Calu3 (cell line): ENCODE data around the gene FAM9A. TPM values are rescaled to one million over a fixed set of nuclear protein-coding genes. Genes with fewer than 3 reads are reported as not detected.
A peak's percentile ranks its signal among the peaks of the same experiment; 100 is the strongest.

Experiments used
- BruUV-seq: library from RNA; stranded (reverse); fragments of 400-500 nt; replicated peaks from 2 replicates; lab custom pipeline; 2021; lab: Mats Ljungman, UMichigan
- CTCF ChIA-PET: fragments of 300-600 bp; sonication (Branson Sonifier 250); formaldehyde crosslinking; loops from one replicate; lab custom pipeline; 2022; ENCODE audit warnings: antibody characterized with exemption; lab: Charles Lee
- DNase-seq: peaks from one replicate; pipeline ENCODE4 v3.0.0; 2022
- H3K27ac Mint-ChIP-seq: one replicate; pipeline ENCODE4 v1.8.0; 2022; ENCODE audit warnings: mixed read lengths; ENCODE audit not compliant: unreplicated experiment
- H3K27me3 Mint-ChIP-seq: one replicate; pipeline ENCODE4 v1.8.0; 2022; ENCODE audit warnings: mixed read lengths; ENCODE audit not compliant: unreplicated experiment
- H3K36me3 Mint-ChIP-seq: one replicate; pipeline ENCODE4 v1.8.0; 2022; ENCODE audit warnings: mild to moderate bottlenecking, moderate library complexity, mixed read lengths; ENCODE audit not compliant: insufficient read depth, unreplicated experiment
- H3K4me1 Mint-ChIP-seq: one replicate; pipeline ENCODE4 v1.8.0; 2022; ENCODE audit warnings: mild to moderate bottlenecking, low read depth, mixed read lengths; ENCODE audit not compliant: unreplicated experiment
- H3K4me3 Mint-ChIP-seq: one replicate; pipeline ENCODE4 v1.8.0; 2022; ENCODE audit warnings: mild to moderate bottlenecking, low read depth, moderate library complexity, mixed read lengths; ENCODE audit not compliant: unreplicated experiment
- H3K9me3 Mint-ChIP-seq: one replicate; pipeline ENCODE4 v1.8.0; 2022; ENCODE audit warnings: low read depth, mixed read lengths; ENCODE audit not compliant: unreplicated experiment
- intact Hi-C: fragments of 100-400 bp; cut with micrococcal nuclease; formaldehyde crosslinking; loops from one replicate; pipeline ENCODE4 v1.10.0; 2022; ENCODE audit not compliant: unreplicated experiment
- total RNA-seq: library from RNA; stranded (reverse); gene quantifications from 2 replicates; pipeline ENCODE4 v1.2.3, GENCODE V29; 2022
- TF ChIP-seq, protein P1 (sequence below): fragments of 200-600 bp; IDR thresholded peaks from one replicate; pipeline ENCODE4 v1.8.0; 2022; ENCODE audit warnings: antibody characterized with exemption; ENCODE audit not compliant: unreplicated experiment

Gene FAM9A
- total RNA-seq, 1 experiment from 2014 or later = not detected

GRCh38 chrX:8820910-8821527, 19.8 kb upstream of the FAM9A start:
- no TSS peak for BruUV-seq
- intact Hi-C loops = no loop called here
- Mint-ChIP-seq H3K9me3 (no peaks in the 10 kb centered on the region), H3K36me3 (no peaks in the 10 kb centered on the region), H3K27me3 (no peaks in the 10 kb centered on the region), H3K4me3 (no peak overlapping the region), H3K27ac (no peak overlapping the region), H3K4me1 (peaks cover 28% of the 10 kb centered on the region)
- CTCF ChIA-PET = interaction anchor here (0.5 to 1.0 kb wide), 5 partner anchors 24 to 854 kb away, joined by 3 to 4 read pairs (median 3); no protein-coding TSS in a partner anchor
- TF ChIP-seq, protein P1, sequence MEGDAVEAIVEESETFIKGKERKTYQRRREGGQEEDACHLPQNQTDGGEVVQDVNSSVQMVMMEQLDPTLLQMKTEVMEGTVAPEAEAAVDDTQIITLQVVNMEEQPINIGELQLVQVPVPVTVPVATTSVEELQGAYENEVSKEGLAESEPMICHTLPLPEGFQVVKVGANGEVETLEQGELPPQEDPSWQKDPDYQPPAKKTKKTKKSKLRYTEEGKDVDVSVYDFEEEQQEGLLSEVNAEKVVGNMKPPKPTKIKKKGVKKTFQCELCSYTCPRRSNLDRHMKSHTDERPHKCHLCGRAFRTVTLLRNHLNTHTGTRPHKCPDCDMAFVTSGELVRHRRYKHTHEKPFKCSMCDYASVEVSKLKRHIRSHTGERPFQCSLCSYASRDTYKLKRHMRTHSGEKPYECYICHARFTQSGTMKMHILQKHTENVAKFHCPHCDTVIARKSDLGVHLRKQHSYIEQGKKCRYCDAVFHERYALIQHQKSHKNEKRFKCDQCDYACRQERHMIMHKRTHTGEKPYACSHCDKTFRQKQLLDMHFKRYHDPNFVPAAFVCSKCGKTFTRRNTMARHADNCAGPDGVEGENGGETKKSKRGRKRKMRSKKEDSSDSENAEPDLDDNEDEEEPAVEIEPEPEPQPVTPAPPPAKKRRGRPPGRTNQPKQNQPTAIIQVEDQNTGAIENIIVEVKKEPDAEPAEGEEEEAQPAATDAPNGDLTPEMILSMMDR = no peak
- DNase-seq = no peak

DNA sequence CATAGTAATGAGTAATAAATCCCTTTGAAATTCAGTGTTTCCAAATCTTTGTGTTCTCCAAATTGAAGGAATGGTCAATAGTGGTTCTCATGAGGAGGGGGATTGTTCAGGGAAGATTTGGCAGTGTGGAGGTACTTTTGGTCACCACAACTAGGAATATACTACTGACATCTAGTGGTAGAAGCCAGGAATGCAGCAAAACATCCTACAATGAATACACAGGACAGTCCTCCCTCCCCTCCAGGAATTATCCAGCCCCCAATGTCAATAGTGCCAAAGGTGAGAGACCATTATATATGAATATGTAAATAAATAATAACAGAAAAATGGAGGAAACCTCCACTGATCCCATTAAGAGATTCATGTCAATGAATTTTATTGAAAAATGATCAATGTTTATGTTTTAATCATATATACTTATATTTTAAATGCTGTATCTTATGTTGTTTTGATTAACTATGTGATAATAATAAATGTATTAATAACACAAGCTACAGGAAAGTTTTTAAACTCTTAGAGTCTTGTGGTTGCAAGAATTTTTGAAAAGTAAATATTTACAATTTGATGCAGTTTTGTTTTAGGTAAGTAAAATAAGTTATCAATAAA, 14.4 kb upstream of the FAM9A start:
- DNase-seq = peak; percentile 45
- intact Hi-C loops = loop anchor here (1.0 to 10.0 kb wide), 7 partner anchors 66 to 1169 kb away; no protein-coding TSS in a partner anchor
- H3K27ac Mint-ChIP-seq = no peak overlapping the region
- no peak overlapping the region for H3K4me3 Mint-ChIP-seq
- H3K9me3 Mint-ChIP-seq = no peaks in the 10 kb centered on the region
- CTCF ChIA-PET = no interaction called here
- TF ChIP-seq, protein P1 = peak; percentile 43
- no peaks in the 10 kb centered on the region for H3K36me3 Mint-ChIP-seq
- peaks cover 5% of the 10 kb centered on the region for H3K27me3 Mint-ChIP-seq
- H3K4me1 Mint-ChIP-seq = no peaks in the 10 kb centered on the region
- no TSS peak for BruUV-seq

- CTCF ChIA-PET = no interaction called here
- Mint-ChIP-seq H3K27me3 (peaks cover 18% of the 10 kb centered on the region), H3K36me3 (no peaks in the 10 kb centered on the region), H3K27ac (no peak overlapping the region), H3K9me3 (no peaks in the 10 kb centered on the region), H3K4me3 (no peak overlapping the region), H3K4me1 (no peaks in the 10 kb centered on the region)
- TF ChIP-seq, protein P1 = no peak
- intact Hi-C loops = loop anchor here (10.0 kb wide), 1 partner anchor 1172 kb away; no protein-coding TSS in a partner anchor
- no peak for DNase-seq
- BruUV-seq = no TSS peak
Measured at GRCh38 chrX:8813036-8813435, 11.9 kb upstream of the FAM9A start.

DNA sequence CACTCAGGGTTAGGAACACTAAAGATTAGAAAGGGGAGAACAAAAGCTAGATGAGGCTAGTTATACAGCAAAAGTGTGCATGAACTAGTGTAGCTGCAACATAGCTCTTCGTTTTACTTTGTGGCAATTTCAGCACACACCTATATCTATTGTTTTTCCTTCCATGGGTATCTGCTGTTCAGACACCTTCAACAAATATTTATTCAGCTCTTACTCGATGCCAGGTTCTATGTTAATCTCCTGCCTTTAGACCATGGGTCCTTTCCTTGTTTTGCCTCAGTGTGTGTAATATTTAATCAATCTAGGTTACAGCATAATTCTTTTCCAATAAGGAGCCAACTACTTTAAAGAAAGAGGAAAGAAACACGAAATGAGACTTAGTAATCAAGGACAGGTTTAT, 10.4 kb upstream of the FAM9A start:
- Mint-ChIP-seq H3K27me3 (peaks cover 32% of the 10 kb centered on the region), H3K9me3 (no peaks in the 10 kb centered on the region), H3K4me1 (no peaks in the 10 kb centered on the region), H3K36me3 (no peaks in the 10 kb centered on the region), H3K27ac (no peak overlapping the region), H3K4me3 (no peak overlapping the region)
- no peak for DNase-seq
- no TSS peak for BruUV-seq
- TF ChIP-seq, protein P1 = no peak
- CTCF ChIA-PET = interaction anchor here (0.6 kb wide), 1 partner anchor 83 kb away, joined by 8 read pairs; no protein-coding TSS in a partner anchor
- intact Hi-C loops = loop anchor here (10.0 kb wide), 1 partner anchor 1173 kb away; no protein-coding TSS in a partner anchor
